Activated CD8-positive, alpha-beta T cell treated with anti-CD3 and anti-CD28 coated beads, Interleukin-2, amount 10 ng/mL, durations not matched to agents 7 days and 5 days (primary cell): Measurements from ENCODE around the gene TRMT2A. TPM values are rescaled to one million over a fixed set of nuclear protein-coding genes. Genes with fewer than 3 reads are reported as not detected.

Experiments
- ATAC-seq: fragments of 150-1000 bp; cut with Tn5 transposase; one replicate; pipeline ENCODE4 v1.10.0; 2021; ENCODE audit warnings: moderate library complexity
- CTCF ChIA-PET: fragments of 350-600 bp; sonication (Branson Sonifier 250); formaldehyde crosslinking; loops from one replicate; lab custom pipeline; 2021; ENCODE audit warnings: antibody characterized with exemption; lab: Charles Lee
- POLR2A ChIA-PET: fragments of 350-600 bp; sonication (Branson Sonifier 250); formaldehyde crosslinking; loops from one replicate; lab custom pipeline; 2021; ENCODE audit warnings: antibody characterized with exemption; lab: Charles Lee
- DNase-seq: peaks from one replicate; pipeline ENCODE4 v3.0.0-alpha.2; 2020
- H3K27ac Mint-ChIP-seq: one replicate; pipeline ENCODE4 v1.8.0; 2021; ENCODE audit warnings: mild to moderate bottlenecking, mixed read lengths
- H3K27me3 Mint-ChIP-seq: one replicate; pipeline ENCODE4 v1.8.0; 2021; ENCODE audit warnings: low read depth, mixed read lengths
- H3K36me3 Mint-ChIP-seq: one replicate; pipeline ENCODE4 v1.8.0; 2021; ENCODE audit warnings: low read depth, mixed read lengths
- H3K4me1 Mint-ChIP-seq: one replicate; pipeline ENCODE4 v1.8.0; 2021; ENCODE audit warnings: low read depth, mixed read lengths
- H3K4me3 Mint-ChIP-seq: one replicate; pipeline ENCODE4 v1.8.0; 2021; ENCODE audit warnings: mild to moderate bottlenecking, mixed read lengths
- H3K9me3 Mint-ChIP-seq: one replicate; pipeline ENCODE4 v1.8.0; 2022; ENCODE audit warnings: mixed read lengths; ENCODE audit not compliant: insufficient read depth
- total RNA-seq, 2 experiments: library from RNA; stranded (reverse); gene quantifications; one replicate each; pipeline ENCODE4 v1.2.3, GENCODE V29; 2021

The TRMT2A gene
- total RNA-seq, 2 experiments from 2014 or later, result 92.1 to 102 TPM

GRCh38 chr22:20092477-20092854 is 24.6 kb downstream of the TRMT2A start:
- Mint-ChIP-seq H3K36me3 (peaks cover 96% of the 10 kb centered on the region), H3K27me3 (no peaks in the 10 kb centered on the region), H3K4me3 (no peak overlapping the region), H3K9me3 (peaks cover 11% of the 10 kb centered on the region), H3K27ac (peak overlapping the region; percentile 56), H3K4me1 (peaks cover 75% of the 10 kb centered on the region)
- ChIA-PET POLR2A (interaction anchor here (0.5 kb wide), 1 partner anchor 132 kb away, joined by 4 read pairs; no protein-coding TSS in a partner anchor), CTCF (no interaction called here)
- DNase-seq (no peak), ATAC-seq (no peak)

- H3K4me3 Mint-ChIP-seq, result peak overlapping the region; percentile 46
- ChIA-PET POLR2A (interaction anchor here (0.5 to 1.8 kb wide), 8 partner anchors 9 to 171 kb away, joined by 3 to 6 read pairs (median 4); partner anchors contain the start of genes TANGO2 and TRMT2A), CTCF (interaction anchor here (0.7 to 1.9 kb wide), 3 partner anchors 9 to 19 kb away, joined by 3 to 8 read pairs (median 3); no protein-coding TSS in a partner anchor)
- H3K27me3 Mint-ChIP-seq, result no peaks in the 10 kb centered on the region
- H3K4me1 Mint-ChIP-seq, result peaks cover 75% of the 10 kb centered on the region
- peak overlapping the region; percentile 56 for H3K27ac Mint-ChIP-seq
- H3K9me3 Mint-ChIP-seq, result peaks cover 6% of the 10 kb centered on the region
- DNase-seq (peak; percentile 47), ATAC-seq (peak; percentile 48)
- peaks cover 96% of the 10 kb centered on the region for H3K36me3 Mint-ChIP-seq
Measured at GRCh38 chr22:20091690-20092476, 25.1 kb downstream of the TRMT2A start.

GRCh38 chr22:20090730-20091240 is 26.2 kb downstream of the TRMT2A start:
- Mint-ChIP-seq H3K27me3 (no peaks in the 10 kb centered on the region), H3K4me1 (peaks cover 82% of the 10 kb centered on the region), H3K9me3 (peaks cover under 1% of the 10 kb centered on the region), H3K27ac (peak overlapping the region; percentile 56), H3K36me3 (peaks cover 94% of the 10 kb centered on the region), H3K4me3 (peak overlapping the region; percentile 46)
- CTCF ChIA-PET, result interaction anchor here (0.7 to 1.9 kb wide), 3 partner anchors 10 to 20 kb away, joined by 3 to 8 read pairs (median 3); no protein-coding TSS in a partner anchor
- POLR2A ChIA-PET, result interaction anchor here (0.6 to 1.8 kb wide), 7 partner anchors 10 to 170 kb away, joined by 3 to 6 read pairs (median 4); partner anchors contain the start of genes TANGO2 and TRMT2A
- DNase-seq (no peak), ATAC-seq (peak; percentile 33)

DNA sequence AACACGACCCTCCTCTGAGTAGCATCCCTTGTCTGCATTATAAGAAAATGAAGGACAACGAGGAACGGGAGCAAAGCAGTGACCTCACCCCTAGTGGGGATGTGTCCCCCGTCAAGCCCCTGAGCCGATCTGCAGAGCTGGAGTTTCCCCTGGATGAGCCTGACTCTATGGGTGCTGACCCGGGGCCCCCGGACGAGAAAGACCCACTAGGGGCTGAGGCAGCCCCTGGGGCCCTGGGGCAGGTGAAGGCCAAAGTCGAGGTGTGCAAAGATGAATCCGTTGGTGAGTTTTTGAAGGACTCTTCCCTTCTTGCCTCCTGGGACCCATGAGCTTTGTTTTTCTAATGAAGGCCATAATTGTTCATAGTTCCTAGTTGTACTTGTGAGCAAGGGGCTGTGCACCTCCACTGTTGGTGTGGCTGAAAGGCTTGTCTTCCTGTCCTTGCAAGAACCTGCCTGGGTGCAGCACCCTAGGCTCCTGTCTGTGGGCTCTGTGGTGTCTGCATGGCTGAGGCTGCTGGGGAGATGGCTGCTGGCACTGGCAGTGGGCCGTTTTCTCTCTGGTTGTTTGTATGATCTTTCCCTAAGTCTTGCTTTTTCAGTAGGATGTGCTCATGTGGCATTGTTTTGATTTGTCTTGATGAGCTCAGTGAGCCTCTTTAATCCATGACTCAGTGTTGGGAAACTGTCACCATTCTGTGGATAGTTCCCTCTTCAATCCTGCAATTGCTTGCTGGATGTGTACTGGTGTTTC is 26.9 kb downstream of the TRMT2A start:
- ATAC-seq (no peak), DNase-seq (no peak)
- Mint-ChIP-seq H3K27me3 (no peaks in the 10 kb centered on the region), H3K4me1 (peaks cover 79% of the 10 kb centered on the region), H3K27ac (peak overlapping the region; percentile 56), H3K4me3 (peak overlapping the region; percentile 20), H3K9me3 (no peaks in the 10 kb centered on the region), H3K36me3 (peaks cover 93% of the 10 kb centered on the region)
- ChIA-PET POLR2A (interaction anchor here (0.6 to 1.8 kb wide), 3 partner anchors 11 to 15 kb away, joined by 3 to 6 read pairs (median 5); no protein-coding TSS in a partner anchor), CTCF (interaction anchor here (1.9 kb wide), 1 partner anchor 21 kb away, joined by 8 read pairs; no protein-coding TSS in a partner anchor)

DNA sequence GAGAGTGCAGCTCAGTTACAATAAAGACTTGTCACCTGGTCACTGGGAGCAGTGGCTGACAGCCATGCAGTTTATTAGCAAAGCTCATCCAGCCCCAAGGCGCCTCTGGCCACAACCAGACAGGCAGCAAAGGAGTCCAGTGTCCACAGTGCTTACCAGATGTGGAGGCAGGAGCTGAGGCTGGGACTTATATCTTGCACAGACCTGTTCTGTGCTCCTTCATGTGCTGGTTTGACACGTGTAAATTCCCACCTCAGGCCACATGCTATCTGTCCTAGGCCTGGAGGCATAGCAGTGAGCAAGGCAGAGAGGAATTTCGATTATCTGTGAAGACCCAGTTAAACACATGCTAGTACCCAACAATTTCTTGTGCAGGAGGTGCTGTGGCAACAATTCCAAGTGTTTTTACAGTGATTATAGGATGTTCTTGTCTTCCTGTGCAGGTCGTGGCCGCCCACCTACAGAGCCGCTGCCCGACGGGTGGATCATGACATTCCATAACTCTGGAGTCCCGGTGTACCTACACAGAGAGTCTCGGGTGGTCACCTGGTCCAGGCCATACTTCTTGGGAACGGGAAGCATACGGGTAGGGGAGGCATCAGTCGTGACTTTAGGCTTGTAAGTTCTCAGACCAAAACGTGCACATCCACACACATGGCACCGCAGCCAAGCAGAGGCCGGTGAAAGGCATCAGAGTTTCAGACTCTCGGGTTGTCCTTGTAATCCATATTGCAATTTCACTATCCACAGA is 27.6 kb downstream of the TRMT2A start:
- ChIA-PET CTCF (interaction anchor here (1.0 kb wide), 1 partner anchor 11 kb away, joined by 3 read pairs; no protein-coding TSS in a partner anchor), POLR2A (interaction anchor here (0.6 kb wide), 1 partner anchor 10 kb away, joined by 3 read pairs; no protein-coding TSS in a partner anchor)
- Mint-ChIP-seq H3K27ac (peak overlapping the region; percentile 43), H3K4me1 (peaks cover 80% of the 10 kb centered on the region), H3K4me3 (no peak overlapping the region), H3K9me3 (no peaks in the 10 kb centered on the region), H3K36me3 (peaks cover 85% of the 10 kb centered on the region), H3K27me3 (no peaks in the 10 kb centered on the region)
- ATAC-seq (no peak), DNase-seq (no peak)

GRCh38 chr22:20088263-20088648 is 28.8 kb downstream of the TRMT2A start:
- POLR2A ChIA-PET, result no interaction called here
- CTCF ChIA-PET, result interaction anchor here (1.0 kb wide), 1 partner anchor 13 kb away, joined by 3 read pairs; no protein-coding TSS in a partner anchor
- Mint-ChIP-seq H3K27ac (no peak overlapping the region), H3K9me3 (no peaks in the 10 kb centered on the region), H3K4me3 (no peak overlapping the region), H3K36me3 (peaks cover 74% of the 10 kb centered on the region), H3K27me3 (no peaks in the 10 kb centered on the region), H3K4me1 (peaks cover 79% of the 10 kb centered on the region)
- no peak for ATAC-seq
- DNase-seq, result no peak

- H3K36me3 Mint-ChIP-seq, result peaks cover 74% of the 10 kb centered on the region
- POLR2A ChIA-PET, result no interaction called here
- peaks cover 82% of the 10 kb centered on the region for H3K4me1 Mint-ChIP-seq
- H3K27me3 Mint-ChIP-seq, result no peaks in the 10 kb centered on the region
- ATAC-seq (no peak), DNase-seq (no peak)
- H3K9me3 Mint-ChIP-seq, result no peaks in the 10 kb centered on the region
- peak overlapping the region; percentile 60 for H3K27ac Mint-ChIP-seq
- H3K4me3 Mint-ChIP-seq, result no peak overlapping the region
- CTCF ChIA-PET, result no interaction called here
Measured at GRCh38 chr22:20087319-20088262, 29.4 kb downstream of the TRMT2A start.

GRCh38 chr22:20086763-20087162 is 30.3 kb downstream of the TRMT2A start:
- DNase-seq (no peak), ATAC-seq (no peak)
- Mint-ChIP-seq H3K9me3 (no peaks in the 10 kb centered on the region), H3K27me3 (no peaks in the 10 kb centered on the region), H3K27ac (peak overlapping the region; percentile 60), H3K4me3 (no peak overlapping the region), H3K36me3 (peaks cover 68% of the 10 kb centered on the region), H3K4me1 (peaks cover 79% of the 10 kb centered on the region)
- ChIA-PET CTCF (interaction anchor here (1.8 kb wide), 1 partner anchor 14 kb away, joined by 4 read pairs; no protein-coding TSS in a partner anchor), POLR2A (interaction anchor here (1.1 kb wide), 1 partner anchor 14 kb away, joined by 4 read pairs; no protein-coding TSS in a partner anchor)

GRCh38 chr22:20086101-20086599 is 30.9 kb downstream of the TRMT2A start:
- peaks cover 66% of the 10 kb centered on the region for H3K36me3 Mint-ChIP-seq
- no peak overlapping the region for H3K27ac Mint-ChIP-seq
- ATAC-seq, result no peak
- H3K4me1 Mint-ChIP-seq, result peaks cover 77% of the 10 kb centered on the region
- DNase-seq, result no peak
- ChIA-PET CTCF (interaction anchor here (1.0 to 1.8 kb wide), 2 partner anchors 15 to 68 kb away, joined by 3 to 4 read pairs; no protein-coding TSS in a partner anchor), POLR2A (interaction anchor here (1.1 kb wide), 1 partner anchor 15 kb away, joined by 4 read pairs; no protein-coding TSS in a partner anchor)
- no peak overlapping the region for H3K4me3 Mint-ChIP-seq
- no peaks in the 10 kb centered on the region for H3K9me3 Mint-ChIP-seq
- no peaks in the 10 kb centered on the region for H3K27me3 Mint-ChIP-seq
